Eye (tissue), 1 donor: Measurements from ENCODE around the gene TIA1.
"Not testable (repeated sequence)": the region's sequence is repeated elsewhere in the genome, so short reads cannot be mapped to it uniquely, and the experiment has no call there.

Experiments used
- DNase-seq: peaks from one replicate; pipeline ENCODE4 v3.0.0-alpha.2; 2015

The TIA1 gene, protein sequence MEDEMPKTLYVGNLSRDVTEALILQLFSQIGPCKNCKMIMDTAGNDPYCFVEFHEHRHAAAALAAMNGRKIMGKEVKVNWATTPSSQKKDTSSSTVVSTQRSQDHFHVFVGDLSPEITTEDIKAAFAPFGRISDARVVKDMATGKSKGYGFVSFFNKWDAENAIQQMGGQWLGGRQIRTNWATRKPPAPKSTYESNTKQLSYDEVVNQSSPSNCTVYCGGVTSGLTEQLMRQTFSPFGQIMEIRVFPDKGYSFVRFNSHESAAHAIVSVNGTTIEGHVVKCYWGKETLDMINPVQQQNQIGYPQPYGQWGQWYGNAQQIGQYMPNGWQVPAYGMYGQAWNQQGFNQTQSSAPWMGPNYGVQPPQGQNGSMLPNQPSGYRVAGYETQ

DNA sequence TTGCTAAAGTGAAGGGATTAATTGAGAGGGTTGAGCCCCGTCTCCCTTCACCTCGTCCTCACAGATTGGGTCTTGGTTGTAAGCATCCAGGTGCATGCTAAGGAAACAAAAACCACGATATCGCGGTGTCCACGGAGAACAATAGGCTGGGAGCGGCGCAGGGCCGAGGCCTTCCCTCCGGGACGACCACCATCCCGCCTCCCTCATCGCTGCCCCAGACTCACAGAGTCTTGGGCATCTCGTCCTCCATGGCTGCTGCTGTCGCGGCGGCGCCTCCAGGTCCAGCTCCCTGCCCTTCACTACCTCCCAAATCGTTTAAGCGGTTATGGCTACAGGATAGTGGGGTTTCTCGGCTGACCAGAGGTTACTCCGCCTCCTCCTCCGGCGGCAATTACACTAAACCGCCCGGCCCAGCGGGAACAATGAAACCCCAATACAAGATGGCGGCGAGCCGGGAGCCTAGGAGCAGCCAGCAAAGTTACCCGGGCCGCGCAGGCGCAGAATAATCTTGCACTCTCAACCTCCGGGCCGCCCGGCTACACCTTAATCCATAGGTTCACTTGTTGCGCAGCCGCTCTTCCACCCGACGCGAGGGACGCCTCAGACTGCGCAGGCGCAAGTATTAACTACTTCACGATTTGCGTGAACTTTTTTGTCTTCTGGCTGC, at the start of gene TIA1:
TSS of gene TIA1 (minus strand) at position 448 of the 667 bp plus-strand sequence. CDS start at position 250, 198 bp downstream.
- peak; percentile 100 for DNase-seq

DNA sequence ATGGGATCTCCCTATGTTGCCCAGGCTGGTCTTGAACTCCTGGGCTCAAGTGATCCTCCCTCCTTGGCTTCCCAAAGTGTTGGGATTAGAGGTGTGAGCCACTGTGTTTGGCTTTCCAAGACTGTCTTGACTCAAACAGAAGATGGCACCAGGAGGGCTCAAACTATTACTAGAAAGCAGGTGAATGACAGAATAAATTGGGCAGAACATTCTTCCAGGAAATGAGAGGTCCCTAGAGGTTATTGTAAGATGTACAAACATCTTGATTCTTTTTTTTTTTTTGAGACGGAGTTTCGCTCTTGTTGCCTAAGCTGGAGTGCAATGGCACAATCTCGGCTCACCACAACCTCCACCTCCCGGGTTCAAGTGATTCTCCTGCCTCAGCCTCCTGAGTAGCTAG, 49.4 kb upstream of the TIA1 start:
- DNase-seq, result not testable (repeated sequence)

DNA sequence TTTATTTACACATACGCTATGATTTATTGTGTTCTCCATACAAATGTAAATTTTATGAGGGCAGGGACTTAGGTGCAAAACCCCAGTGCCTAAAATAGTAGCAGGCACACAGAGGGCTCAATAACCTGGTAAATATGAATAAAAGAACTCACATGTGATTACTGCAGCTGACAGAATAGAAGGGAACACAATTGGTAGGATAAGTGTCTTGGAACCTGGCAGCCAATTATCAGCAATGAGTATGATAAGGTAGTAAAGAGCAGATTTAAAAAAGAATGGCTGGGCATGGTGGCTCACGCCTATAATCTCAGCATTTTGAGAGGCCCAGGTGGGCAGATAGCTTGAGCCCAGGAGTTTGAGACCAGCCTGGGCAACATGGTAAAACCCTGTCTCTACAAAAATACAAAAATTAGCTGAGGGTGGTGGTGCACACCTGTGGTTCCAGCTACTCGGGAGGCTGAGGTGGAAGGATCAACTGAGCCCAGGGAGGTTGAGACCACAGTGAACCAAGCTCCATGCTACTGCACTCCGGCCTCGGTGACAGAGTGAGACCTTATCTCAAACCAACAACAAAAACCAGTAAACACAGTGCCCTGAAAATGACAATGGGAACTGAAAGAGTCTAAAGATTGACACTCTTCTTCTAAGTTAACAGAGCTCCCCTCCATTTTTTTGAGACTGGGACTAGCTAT, 35.2 kb upstream of the TIA1 start:
- no peak for DNase-seq

DNA sequence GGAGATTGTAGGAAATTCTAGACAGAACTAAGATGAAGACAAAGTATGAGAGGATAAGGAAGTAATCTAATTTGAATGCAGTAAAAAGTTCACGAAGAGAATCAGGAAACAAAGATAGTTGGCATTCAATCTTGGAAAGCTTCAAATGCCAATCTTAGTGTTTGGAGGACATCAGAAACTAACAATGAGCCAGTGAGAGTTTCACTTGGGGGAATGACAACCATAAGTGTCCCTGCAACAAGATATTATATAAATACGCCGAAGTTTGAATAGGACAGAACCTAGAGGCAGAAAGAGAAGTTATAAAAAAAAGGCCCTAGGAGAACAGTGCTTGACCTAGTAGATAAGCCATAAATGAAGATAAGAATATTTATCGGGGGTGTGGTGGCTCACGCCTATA, 34.0 kb upstream of the TIA1 start:
- no peak for DNase-seq

DNA sequence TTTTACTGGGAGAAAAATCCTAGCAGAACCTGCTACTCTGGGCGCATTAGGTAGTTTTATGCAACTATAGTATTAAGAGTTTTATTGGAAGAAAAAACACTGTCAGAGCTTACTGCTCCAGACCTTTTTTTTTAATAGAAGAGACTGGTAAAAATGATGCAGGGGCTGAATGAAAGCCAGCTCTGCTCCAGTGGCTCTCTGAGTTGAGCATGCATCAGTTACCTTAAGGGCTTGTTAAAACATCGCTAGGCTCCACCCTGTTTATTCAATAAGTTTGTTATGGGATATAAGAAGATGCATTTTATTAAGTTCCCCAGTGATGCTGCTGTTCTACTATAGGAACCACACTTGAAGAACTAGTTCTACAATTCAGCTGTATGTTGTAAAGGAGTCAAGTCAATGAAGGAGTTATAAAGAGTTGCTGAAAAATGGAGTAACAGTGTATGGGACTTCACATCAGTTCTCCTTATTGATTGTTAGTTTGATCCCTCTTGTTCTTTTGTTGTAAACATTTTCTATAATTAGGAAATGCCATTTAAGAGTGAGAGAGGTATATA, 31.9 kb upstream of the TIA1 start:
- no peak for DNase-seq

DNA sequence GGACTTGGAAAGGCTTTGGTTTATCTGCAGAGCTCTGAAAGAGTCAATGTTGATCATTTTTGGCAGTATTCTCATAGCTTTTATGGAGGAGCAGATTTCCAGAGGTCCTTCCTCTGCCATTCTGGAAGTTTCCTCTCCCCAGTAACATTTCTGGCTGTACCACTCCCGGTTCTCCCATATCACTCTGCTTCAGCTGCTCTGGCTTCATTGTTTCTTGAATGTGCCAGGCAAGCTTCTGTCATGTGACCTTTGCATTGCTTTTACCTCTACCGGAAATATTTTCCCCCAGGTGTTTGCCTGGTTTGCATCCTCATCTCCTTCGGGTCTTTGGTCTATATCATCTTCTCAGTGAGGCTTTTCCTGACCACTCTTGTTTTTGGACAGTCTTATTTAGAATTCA, 21.9 kb upstream of the TIA1 start:
- DNase-seq, result no peak

DNA sequence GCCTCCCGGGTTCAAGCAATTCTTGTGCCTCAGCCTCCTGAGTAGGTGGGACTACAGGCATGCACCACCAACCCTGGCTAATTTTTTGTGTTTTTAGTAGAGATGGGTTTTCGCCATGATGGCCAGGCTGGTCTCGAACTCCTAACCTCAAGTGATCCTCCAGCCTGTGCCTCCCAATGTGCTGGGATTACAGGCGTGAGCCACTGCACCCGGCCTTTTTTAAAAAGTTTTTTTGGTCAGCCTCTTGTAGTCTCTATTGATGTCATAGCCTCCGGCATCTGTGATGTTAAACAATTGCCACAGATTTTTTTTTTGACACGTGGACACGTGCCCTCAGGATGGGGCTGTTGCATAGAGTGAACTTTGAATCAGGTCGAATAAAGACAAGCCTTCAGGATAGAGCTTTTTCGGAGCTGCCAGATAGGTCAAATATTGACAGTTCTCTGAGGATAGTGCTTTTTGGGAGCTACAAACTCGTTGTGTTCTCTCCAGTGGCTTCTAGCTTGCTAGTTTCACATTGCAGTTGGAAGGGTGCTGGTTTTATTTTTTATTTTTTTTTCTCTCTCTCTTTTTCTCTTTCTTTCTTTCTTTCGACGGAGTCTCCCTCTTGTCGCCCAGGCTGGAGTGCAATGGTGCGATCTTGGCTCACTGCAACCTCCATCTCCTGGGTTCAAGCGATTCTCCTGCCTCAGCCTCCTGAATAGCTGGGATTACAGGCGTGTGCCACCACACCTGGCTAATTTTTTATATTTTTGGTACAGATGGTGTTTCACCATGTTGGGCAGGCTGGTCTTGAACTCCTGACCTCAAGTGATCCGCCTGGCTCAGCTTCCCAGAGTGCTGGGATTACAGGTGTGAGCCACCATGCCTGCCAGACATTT, 21.2 kb upstream of the TIA1 start:
- not testable (repeated sequence) for DNase-seq

DNA sequence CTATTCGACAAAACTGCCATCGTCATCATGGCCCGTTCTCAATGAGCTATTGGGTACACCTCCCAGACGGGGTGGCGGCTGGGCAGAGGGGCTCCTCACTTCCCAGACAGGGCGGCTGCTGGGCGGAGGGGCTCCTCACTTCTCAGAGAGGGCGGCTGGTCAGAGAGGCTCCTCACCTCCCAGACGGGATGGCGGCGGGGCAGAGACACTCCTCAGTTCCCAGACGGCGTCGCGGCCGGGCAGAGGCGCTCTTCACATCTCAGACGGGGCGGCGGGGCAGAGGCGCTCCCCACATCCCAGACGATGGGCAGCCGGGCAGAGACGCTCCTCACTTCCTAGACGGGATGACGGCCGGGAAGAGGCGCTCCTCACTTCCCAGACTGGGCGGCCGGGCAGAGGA, 18.5 kb upstream of the TIA1 start:
- not testable (repeated sequence) for DNase-seq

DNA sequence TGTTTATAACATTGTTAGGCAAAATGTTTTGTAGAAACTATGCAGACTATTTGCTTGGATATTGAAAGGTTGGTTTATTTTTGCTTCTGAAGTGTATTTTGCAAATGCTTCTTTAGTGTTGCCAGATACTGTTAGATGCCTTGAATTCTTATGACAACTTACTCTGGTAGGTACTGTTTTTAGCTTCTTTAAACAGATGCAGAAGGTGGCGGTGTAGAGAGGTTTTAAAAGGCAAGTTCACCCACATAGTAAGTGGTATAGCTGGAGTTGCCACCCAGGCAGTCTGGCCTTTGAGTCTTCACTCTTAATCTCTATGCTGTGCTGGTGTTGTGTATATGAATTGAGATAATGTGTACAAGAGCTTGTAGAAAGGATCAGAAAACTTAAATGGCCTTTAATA, 13.1 kb upstream of the TIA1 start:
- DNase-seq, result no peak

DNA sequence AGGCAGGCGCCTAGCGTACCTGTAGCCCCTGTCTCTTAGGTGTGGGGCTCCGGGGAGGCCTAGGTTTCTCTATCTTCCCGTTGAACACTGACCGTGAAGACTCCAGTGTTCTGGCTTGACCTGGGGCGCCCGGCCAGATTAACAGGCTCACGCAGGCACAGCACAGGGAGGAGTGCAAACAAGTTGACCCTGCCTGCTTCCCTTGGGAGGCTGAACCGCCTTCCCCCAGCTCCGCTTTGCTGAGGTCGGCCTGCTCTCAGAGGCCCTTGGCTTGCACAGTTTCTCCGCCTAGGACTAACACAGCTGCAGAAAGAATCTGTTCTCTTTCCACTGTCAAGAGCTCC, 10.1 kb upstream of the TIA1 start:
- DNase-seq, result no peak

DNA sequence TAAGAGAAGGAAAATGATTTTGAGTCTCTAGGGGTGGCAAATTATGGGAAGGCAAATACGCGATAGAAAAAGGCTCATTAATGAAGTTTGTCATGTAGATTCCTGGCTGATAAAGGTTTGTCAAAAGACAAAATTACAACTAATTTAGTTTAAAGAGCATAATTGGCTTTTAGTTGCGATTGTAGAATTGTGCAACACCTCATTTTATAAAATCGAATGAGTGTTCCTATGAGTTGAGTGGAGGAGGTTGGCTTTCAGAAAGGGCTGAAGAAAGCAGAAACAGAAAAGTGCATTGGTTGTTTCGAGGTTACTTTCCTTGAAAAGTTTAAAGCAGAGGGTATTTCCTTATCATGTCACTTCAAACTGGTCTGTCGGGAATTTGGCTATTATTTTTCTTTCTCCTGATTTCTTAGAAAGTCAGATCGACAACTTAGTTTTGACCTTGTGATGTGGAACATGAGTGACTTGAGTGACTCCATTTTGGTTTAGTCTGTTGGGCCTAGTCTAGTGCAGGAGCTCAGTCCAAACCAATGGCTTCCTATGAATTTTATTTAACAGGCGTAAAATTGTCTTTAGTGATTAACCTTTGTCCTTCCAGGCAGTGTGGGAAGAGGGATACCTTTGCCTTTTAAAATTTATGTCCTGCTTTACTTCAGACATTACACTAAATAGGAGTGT, 7.3 kb upstream of the TIA1 start:
- no peak for DNase-seq

DNA sequence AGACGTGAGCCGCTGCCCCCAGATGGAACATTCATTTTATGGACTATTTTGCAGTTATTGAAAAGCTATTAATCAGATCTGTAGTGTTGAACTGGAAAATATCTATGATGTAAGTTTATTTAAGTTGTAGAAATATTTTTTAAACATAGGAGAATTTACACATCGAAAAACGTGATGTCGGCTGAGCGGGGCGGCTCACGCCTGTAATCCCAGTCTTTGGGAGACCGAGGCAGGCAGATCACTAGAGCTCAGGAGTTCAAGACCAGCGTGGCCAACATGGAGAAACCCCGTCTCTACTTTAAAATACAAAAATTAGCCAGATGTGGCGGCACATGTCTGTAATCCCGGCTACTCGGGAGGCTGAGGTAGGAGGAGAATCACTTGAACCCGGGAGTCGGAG, 2.0 kb upstream of the TIA1 start:
- no peak for DNase-seq

DNA sequence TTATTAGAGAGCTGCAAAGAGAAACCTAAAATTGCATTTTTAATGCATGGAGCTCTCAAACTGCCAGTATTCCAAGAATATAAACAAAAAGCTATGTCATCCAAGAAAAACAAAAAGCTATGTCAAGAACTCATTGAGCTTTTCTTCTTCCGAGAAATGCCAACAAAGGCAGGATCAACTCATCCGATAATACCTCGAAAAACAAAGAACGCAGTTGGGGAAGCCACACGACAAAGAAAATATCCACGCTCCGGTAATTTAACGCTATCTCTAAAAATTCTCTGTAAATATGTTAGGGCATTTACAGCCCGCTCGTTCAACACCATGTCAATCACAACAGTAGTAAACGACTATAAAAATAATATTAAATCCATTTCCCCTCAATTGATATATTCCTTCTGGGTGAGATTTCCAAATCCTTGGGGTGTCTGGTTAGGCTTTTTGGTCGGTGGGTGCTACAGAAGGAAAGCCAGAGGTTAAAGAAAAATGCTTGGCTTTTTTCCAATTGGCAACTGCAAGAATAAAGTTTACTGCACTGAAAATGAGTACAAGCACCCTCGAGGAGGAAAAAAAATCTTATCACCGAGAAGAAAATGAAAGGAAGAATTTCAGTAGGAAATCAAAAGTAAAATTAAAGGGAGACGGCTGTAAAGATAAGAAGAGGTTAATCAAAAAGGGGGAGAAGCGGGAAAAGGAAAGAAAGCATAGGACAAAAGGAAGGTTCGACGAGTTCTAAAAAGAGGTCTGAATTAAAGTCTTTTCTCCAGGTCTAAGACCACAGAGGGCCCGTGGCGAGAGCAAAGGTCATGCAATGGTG, 856 bp downstream of the TIA1 start:
- peak; percentile 81 for DNase-seq

DNA sequence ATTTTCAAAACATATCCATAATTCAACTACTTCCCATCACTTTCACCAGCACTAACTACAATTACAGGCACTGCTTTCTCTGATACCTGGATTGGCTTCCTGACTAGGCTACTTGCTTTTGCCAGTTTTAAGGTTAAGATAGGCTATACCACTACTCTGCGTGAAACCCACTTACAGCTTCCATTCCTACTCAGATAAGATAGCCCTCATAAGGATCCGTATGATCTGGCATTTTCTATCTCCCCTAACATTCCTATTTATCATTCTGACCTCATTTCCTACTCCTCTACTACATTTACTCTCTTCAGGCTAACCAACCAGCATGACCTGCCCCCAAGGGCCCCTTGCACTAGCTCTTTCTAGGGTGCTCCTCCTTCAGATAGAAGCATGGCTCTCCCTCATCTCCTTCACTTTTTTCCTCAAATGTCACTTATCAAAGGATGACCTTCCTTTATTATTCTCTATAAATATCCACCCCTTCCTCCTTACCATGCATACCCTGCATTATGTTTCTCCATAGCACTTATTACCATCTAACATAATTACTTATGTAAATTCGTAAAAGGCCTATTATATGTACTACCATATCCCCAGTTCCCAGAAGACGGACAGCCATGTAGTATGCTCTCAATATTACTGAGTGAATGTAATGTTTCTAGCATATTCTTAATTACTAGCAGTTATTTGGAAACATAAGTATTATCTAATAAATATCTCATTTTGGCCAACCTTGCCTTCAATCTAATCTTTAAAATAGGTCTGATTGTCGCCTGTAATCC, 4.4 kb downstream of the TIA1 start:
- no peak for DNase-seq

DNA sequence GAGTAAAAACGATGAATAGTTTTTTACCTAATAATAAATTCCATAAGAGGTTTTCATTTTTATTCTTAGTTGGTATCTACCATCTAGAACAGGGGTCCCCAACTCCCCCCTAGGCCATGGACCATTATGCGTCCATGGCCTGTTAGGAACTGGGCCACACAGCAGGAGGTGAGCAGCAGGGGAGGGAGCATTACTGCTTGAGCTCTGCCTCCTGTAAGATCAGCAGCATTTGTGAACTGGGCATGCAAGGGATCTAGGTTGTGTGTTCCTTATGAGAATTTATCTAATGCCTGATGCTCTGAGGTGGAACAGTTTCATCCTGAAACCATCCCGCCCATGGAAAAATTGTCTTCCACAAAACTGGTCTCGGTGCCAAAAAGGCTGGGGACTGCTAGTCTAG, 5.9 kb downstream of the TIA1 start:
- DNase-seq, result no peak

DNA sequence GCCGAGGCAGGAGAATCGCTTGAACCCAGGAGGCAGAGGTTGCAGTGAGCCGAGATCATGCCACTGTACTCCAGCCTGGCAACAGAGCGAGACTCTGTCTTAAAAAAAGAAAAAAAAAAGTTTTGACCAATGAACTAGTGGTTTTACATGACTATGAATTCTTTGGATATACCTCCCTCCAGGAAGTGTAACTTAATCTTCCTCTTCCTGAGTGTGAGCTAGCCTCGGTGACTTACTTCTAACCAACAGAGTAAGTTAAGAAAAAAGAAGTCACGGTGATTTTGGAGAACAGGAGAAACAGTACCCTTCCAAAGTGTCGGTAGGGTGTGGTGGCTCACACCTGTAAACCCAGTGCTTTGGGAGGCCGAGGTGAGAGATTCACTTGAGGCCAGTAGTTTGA, 7.1 kb downstream of the TIA1 start:
- no peak for DNase-seq

DNA sequence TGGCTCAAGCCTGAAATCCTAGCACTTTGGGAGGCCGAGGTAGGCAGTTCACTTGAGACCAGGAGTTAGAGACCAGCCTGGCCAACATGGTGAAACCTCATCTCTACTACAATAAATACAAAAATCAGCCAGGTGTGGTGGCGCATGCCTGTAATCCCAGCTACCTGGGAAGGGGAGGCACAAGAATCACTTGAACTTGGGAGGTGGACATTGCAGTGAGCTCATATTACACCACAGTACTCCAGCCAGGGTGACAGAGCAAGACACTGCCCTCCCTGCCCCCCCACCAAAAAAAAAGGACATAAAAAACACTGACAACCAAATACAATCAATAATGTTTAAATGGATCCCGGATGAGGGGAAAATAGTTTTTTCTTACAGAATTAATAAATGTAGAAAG, 7.8 kb downstream of the TIA1 start:
- no peak for DNase-seq

DNA sequence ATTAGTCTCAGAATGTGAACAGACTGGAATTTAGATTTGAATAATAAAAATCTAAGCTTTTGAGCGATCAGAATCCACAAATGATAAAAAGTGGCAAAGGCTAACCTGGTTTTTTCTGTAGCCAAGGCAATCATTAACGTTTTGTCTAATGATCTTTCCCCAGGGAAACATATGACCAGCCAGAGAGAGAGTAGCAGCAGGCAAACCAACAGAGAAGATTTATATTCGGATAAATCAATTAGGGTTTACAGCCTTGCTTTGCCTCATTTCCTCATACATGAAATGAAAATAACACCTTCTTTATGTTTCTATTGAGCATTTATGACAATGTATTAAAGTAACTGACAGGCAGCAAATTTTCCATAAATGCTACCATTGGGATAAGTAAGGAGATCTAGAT, 14.5 kb downstream of the TIA1 start:
- no peak for DNase-seq

DNA sequence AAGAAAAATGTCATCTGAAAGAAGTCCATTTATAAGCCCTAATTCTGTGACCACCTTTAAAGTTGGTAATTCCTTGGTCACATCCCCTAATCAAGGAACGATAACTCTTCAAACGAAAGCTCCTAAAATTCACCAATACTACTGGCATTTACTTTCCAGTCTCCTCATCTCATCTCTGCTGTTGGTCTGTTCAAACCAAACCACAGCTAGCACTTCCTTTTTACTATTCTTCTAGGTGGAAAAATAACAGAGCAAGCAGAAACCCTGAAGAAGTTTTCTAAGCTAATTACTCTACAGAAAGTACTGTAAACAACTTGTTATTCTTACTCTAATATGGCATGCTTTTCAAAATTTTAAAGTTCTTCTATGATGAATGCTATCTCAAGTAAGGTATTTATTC, 21.6 kb downstream of the TIA1 start:
- no peak for DNase-seq

DNA sequence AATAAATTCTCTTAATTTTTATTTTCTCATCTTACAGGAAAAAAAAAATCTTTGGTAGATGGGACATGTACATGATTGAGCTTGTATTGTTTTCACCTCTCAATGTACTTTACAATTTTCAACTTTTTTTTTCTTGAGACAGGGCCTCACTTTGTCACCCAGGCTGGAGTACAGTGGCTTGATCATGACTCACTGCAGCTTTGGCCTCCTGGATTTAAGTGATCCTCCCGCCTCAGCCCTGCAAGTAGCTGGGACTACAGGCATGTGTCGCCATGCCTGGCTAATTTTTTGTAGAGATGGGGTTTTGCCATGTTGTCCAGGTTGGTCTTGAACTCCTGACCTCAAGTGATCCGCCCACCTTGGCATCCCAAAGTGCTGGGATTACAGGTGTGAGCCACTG, 25.1 kb downstream of the TIA1 start:
- DNase-seq, result not testable (repeated sequence)
